DOHH2 (cell line): ENCODE results near the gene NT5C3B.
A peak's percentile ranks its signal among the peaks of the same experiment; 100 is the strongest.

Experiments used
- H3F3A ChIP-seq: fragments of 200-600 bp; sonication (generic), shearing (Covaris generic); 2 replicates; pipeline ENCODE4 v1.6.0; 2016; ENCODE audit warnings: antibody characterized with exemption, mild to moderate bottlenecking; ENCODE audit not compliant: control insufficient read depth, insufficient read depth
- H3K27ac ChIP-seq: fragments of 200-600 bp; sonication (generic); 2 replicates; pipeline ENCODE4 v1.5.1; 2014; ENCODE audit warnings: low read depth, mild to moderate bottlenecking, low read length, moderate library complexity
- H3K27me3 ChIP-seq: fragments of 200-600 bp; sonication (generic); 2 replicates; pipeline ENCODE4 v1.6.1; 2014; ENCODE audit warnings: mild to moderate bottlenecking, low read length, mixed read lengths; ENCODE audit not compliant: control insufficient read depth
- H3K36me3 ChIP-seq: fragments of 200-600 bp; sonication (generic); 2 replicates; pipeline ENCODE4 v1.6.1; 2014; ENCODE audit warnings: mild to moderate bottlenecking, low read length, moderate library complexity, mixed read lengths; ENCODE audit not compliant: control insufficient read depth
- H3K4me1 ChIP-seq: fragments of 200-600 bp; sonication (generic); 2 replicates; pipeline ENCODE4 v1.6.1; 2014; ENCODE audit warnings: mild to moderate bottlenecking, low read length, mixed read lengths; ENCODE audit not compliant: control insufficient read depth
- H3K4me2 ChIP-seq: fragments of 200-600 bp; sonication (generic); 2 replicates; pipeline ENCODE4 v1.6.0; 2014; ENCODE audit warnings: mild to moderate bottlenecking, low read length, moderate library complexity
- H3K4me3 ChIP-seq: fragments of 200-600 bp; sonication (generic); 2 replicates; pipeline ENCODE4 v1.5.1; 2014; ENCODE audit warnings: mild to moderate bottlenecking, low read length, mixed read lengths
- H3K79me2 ChIP-seq: fragments of 200-600 bp; sonication (generic); 2 replicates; pipeline ENCODE4 v1.6.1; 2014; ENCODE audit warnings: mild to moderate bottlenecking, low read length, mixed read lengths; ENCODE audit not compliant: control insufficient read depth
- H3K9me2 ChIP-seq: fragments of 200-600 bp; sonication (generic); replicated peaks from 2 replicates; pipeline ENCODE4 v1.6.1; 2014; ENCODE audit warnings: mild to moderate bottlenecking, low read length, mixed read lengths; ENCODE audit not compliant: control insufficient read depth
- H3K9me3 ChIP-seq: fragments of 200-600 bp; sonication (generic); 2 replicates; pipeline ENCODE4 v1.6.1; 2014; ENCODE audit warnings: antibody characterized with exemption, low read length, mixed read lengths; ENCODE audit not compliant: control insufficient read depth, insufficient read depth
- H4K20me1 ChIP-seq: fragments of 200-600 bp; sonication (generic); 2 replicates; pipeline ENCODE4 v1.6.0; 2014; ENCODE audit warnings: low read depth, mild to moderate bottlenecking, antibody characterized with exemption, low read length, moderate library complexity; ENCODE audit not compliant: control insufficient read depth, insufficient read depth
- CTCF ChIP-seq: fragments of 200-600 bp; sonication (generic); IDR thresholded peaks from one replicate; pipeline ENCODE4 v1.5.1; 2014; ENCODE audit warnings: antibody characterized with exemption, mild to moderate bottlenecking, low read depth, low read length; ENCODE audit not compliant: poor library complexity, severe bottlenecking
- EZH2phosphoT487 ChIP-seq: fragments of 200-600 bp; sonication (generic); IDR thresholded peaks from 2 replicates; pipeline ENCODE4 v1.6.1; 2017; ENCODE audit warnings: borderline replicate concordance, mild to moderate bottlenecking, antibody characterized with exemption, low read length, moderate library complexity, mixed read lengths

Gene NT5C3B

GRCh38 chr17:41803049-41804020, 32.7 kb downstream of the NT5C3B start:
- peak overlapping the region; percentile 58 for H3K4me2 ChIP-seq
- H3K79me2 ChIP-seq: no peaks in the 10 kb centered on the region
- H3K4me3 ChIP-seq: peak overlapping the region; percentile 49
- no peaks in the 10 kb centered on the region; the same call in 1 of the 2 replicates for H3K27me3 ChIP-seq
- no peaks in the 10 kb centered on the region for H3K9me2 ChIP-seq
- TF ChIP-seq EZH2phosphoT487 (no peak), CTCF (no peak)
- peaks cover 33% of the 10 kb centered on the region for H3K4me1 ChIP-seq
- no peaks in the 10 kb centered on the region for H4K20me1 ChIP-seq
- H3K9me3 ChIP-seq: no peaks in the 10 kb centered on the region
- no peaks in the 10 kb centered on the region for H3F3A ChIP-seq
- no peak overlapping the region for H3K27ac ChIP-seq
- H3K36me3 ChIP-seq: no peaks in the 10 kb centered on the region

GRCh38 chr17:41801374-41802271, 34.4 kb downstream of the NT5C3B start:
- H3K27ac ChIP-seq: no peak overlapping the region
- peak overlapping the region; percentile 23 for H3K4me2 ChIP-seq
- H3K27me3 ChIP-seq: no peaks in the 10 kb centered on the region; the same call in 1 of the 2 replicates
- no peaks in the 10 kb centered on the region for H3K9me3 ChIP-seq
- no peaks in the 10 kb centered on the region for H3F3A ChIP-seq
- no peaks in the 10 kb centered on the region for H4K20me1 ChIP-seq
- H3K36me3 ChIP-seq: no peaks in the 10 kb centered on the region
- H3K4me1 ChIP-seq: peaks cover 33% of the 10 kb centered on the region
- no peaks in the 10 kb centered on the region for H3K9me2 ChIP-seq
- no peaks in the 10 kb centered on the region for H3K79me2 ChIP-seq
- H3K4me3 ChIP-seq: no peak overlapping the region
- TF ChIP-seq CTCF: peak; percentile 98
- TF ChIP-seq EZH2phosphoT487: no peak

- no peaks in the 10 kb centered on the region for H3K36me3 ChIP-seq
- H3K4me1 ChIP-seq: peaks cover 33% of the 10 kb centered on the region
- H3K9me2 ChIP-seq: no peaks in the 10 kb centered on the region
- no peak overlapping the region for H3K4me3 ChIP-seq
- no peaks in the 10 kb centered on the region; the same call in 1 of the 2 replicates for H3K27me3 ChIP-seq
- H3K27ac ChIP-seq: no peak overlapping the region
- H3K79me2 ChIP-seq: no peaks in the 10 kb centered on the region
- no peak for TF ChIP-seq EZH2phosphoT487
- TF ChIP-seq CTCF: no peak
- no peaks in the 10 kb centered on the region for H3K9me3 ChIP-seq
- no peaks in the 10 kb centered on the region for H4K20me1 ChIP-seq
- H3K4me2 ChIP-seq: peak overlapping the region; percentile 43
- no peaks in the 10 kb centered on the region for H3F3A ChIP-seq
Measured at GRCh38 chr17:41800601-41801373, 35.2 kb downstream of the NT5C3B start.
